Ovary (tissue), 3 donors: ENCODE results near the gene B4GALT5.
"Not testable (repeated sequence)": the region's sequence is repeated elsewhere in the genome, so short reads cannot be mapped to it uniquely, and the experiment has no call there.

Experiments
- CTCF ChIP-seq, 3 donors: fragments of 450-650 bp in 2 of 3; fragments of 200-600 bp in 1 of 3; IDR thresholded peaks; one replicate each; pipeline versions ENCODE4 v1.5.1 to v1.8.0; 2016 to 2022; ENCODE audit warnings: antibody characterized with exemption in 3 of 3, mild to moderate bottlenecking in 1 of 3
- EP300 ChIP-seq: sonication (generic); formaldehyde crosslinking; IDR thresholded peaks from one replicate; pipeline ENCODE4 v1.6.1; 2017; ENCODE audit warnings: antibody characterized with exemption
- POLR2A ChIP-seq: fragments of 450-650 bp; IDR thresholded peaks from one replicate; pipeline ENCODE4 v1.6.1; 2017; ENCODE audit warnings: antibody characterized with exemption, mild to moderate bottlenecking, moderate library complexity
- donor health status: DM: no; HTN: no; CAD: no.

- TF ChIP-seq CTCF (IDR thresholded peaks at IDR 0.05); POLR2A; EP300: not testable (repeated sequence)
These were observed 48.2 kb upstream of the B4GALT5 start for GRCh38 chr20:49761888-49762287.
